ENCODE measurements around the gene OXTR.

DNA sequence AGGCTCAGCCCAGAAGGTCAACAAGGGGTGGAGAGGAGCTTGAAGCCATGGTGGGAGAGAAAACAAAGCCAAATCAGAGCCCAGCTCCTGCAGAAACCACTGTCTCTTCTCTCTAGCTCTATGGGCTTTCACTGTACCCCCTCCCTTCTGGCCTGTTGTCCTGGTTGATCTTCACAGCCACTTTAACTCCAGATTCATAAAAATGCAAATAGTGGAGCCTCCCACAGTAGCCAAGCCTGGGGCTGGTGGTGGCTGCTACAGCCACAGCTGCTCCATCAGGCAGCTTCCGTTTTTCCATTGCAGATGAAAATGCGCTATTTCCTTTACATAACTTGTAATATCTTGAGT, 56.5 kb downstream of the OXTR start:
- TF ChIP-seq, protein P1, sequence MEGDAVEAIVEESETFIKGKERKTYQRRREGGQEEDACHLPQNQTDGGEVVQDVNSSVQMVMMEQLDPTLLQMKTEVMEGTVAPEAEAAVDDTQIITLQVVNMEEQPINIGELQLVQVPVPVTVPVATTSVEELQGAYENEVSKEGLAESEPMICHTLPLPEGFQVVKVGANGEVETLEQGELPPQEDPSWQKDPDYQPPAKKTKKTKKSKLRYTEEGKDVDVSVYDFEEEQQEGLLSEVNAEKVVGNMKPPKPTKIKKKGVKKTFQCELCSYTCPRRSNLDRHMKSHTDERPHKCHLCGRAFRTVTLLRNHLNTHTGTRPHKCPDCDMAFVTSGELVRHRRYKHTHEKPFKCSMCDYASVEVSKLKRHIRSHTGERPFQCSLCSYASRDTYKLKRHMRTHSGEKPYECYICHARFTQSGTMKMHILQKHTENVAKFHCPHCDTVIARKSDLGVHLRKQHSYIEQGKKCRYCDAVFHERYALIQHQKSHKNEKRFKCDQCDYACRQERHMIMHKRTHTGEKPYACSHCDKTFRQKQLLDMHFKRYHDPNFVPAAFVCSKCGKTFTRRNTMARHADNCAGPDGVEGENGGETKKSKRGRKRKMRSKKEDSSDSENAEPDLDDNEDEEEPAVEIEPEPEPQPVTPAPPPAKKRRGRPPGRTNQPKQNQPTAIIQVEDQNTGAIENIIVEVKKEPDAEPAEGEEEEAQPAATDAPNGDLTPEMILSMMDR (IDR thresholded peaks at IDR 0.05; ENCODE audit: poor library complexity): no peak
- TF ChIP-seq EZH2 (IDR thresholded peaks at IDR 0.05; ENCODE audit: borderline replicate concordance) (no peak), EZH2phosphoT487 (IDR thresholded peaks at IDR 0.05; ENCODE audit: low read depth, severe bottlenecking, unreplicated experiment) (no peak)

Measured in hepatocyte (in vitro differentiated cells).